Hypothalamus (tissue), 51 donors: ENCODE data around the gene ASCC3.
"Not testable (repeated sequence)": the region's sequence is repeated elsewhere in the genome, so short reads cannot be mapped to it uniquely, and the experiment has no call there.

Experiments
- DNase-seq, 51 donors: peaks; one replicate each; lab custom pipeline; 2025; lab: John Stamatoyannopoulos, UW

Gene ASCC3

GRCh38 chr6:100737720-100738119 is 143.4 kb downstream of the ASCC3 start:
- not testable (repeated sequence) for DNase-seq

- DNase-seq, result no peak
Observed at GRCh38 chr6:100731411-100731810, 149.7 kb downstream of the ASCC3 start.

- DNase-seq, result no peak
Observed at GRCh38 chr6:100730001-100730980, 150.8 kb downstream of the ASCC3 start.

- no peak for DNase-seq
Observed at GRCh38 chr6:100726666-100727065, 154.5 kb downstream of the ASCC3 start.

DNA sequence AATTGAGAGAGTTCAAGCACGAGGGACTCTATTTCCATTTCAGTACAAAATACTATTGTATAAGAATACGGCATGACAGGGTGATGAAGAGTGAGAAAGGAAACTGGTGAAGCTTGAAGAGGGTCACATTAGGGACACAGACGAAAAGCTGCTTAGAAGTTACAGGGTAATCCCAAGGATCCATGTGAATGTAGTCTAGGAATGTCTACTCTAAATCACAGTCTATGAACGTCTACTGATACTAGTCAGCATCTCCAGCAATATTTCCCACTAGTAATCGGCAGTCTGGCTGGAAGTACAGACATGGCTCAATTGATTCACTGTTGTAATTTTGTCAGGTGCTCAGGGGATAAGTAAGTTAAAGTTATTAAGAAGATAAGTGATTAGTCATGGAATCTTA is 156.4 kb downstream of the ASCC3 start:
- DNase-seq, result no peak

DNA sequence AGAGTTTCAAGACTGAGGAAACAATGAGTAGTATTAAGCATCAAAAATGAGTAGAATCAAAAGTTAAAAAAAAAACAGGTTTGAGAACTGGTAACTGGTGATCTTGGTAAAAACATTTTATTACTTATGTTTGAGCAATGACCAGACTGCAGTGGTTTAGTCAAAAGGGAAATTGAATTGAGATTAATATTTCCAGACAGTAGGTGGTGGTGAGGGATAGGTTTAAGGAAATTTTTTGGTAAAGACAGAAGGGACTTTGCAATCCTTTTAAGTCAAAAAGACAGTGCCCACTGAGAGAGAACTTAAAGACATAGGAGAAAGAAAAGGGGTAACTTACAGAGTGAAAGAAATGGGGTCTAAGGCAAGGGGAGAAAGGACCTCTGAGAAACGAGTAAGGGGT is 156.9 kb downstream of the ASCC3 start:
- DNase-seq, result no peak

- DNase-seq, result no peak
Observed at GRCh38 chr6:100721256-100721655, 159.9 kb downstream of the ASCC3 start.

DNA sequence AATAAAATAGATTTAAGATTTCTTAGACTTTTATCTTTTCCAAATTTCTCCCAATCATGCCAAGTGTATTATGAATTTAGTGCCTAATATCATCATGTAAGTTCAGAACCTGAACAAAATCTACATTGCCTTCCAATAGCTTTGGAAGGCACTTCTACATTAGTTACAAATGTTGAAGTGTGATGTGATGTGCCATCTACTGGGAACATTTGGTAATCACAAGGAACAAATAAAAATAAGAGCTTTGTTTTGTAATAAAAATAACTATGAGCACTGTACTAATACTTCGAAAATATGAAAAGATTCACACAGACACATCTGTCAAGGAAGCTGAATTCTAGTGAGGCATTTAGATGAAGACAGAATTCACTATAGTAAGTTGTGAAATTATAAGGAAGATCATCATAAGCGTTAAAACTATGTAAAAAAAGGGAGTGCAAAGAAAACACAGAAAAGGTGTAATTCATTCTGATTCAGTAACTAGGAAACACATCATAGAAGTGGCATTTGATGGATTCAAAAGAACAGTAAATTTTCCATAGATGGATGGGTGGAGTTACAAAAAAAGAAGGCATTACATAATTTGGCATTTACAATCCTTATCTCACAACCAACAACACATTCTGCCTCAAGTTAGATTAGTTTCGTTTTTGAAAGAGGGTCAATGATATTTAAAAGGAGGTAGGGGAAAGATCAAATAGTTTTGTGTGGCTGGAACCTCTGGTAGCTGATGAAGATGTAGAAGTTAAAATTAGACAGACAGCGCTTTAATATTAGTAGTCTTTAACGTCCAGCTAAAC is 161.0 kb downstream of the ASCC3 start:
- DNase-seq, result no peak

DNA sequence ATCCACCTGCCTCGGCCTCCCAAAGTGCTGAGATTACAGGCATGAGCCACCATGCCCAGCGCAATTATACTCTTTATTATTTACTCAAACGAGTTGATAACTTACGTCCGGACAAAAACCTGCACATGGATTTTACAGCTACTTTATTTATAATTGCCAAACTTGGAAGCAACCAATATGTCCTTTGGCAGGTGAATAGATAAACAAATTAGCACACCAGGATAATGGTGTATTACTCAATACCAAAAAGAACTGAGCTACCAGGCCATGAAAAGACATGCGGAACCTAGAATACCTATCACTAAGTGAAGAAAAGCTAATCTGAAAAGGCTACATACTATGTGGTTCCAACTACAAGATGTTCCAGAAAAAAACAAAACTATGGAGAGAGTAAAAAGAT is 168.1 kb downstream of the ASCC3 start:
- no peak for DNase-seq

- DNase-seq, result no peak
Observed at GRCh38 chr6:100706491-100706890, 174.6 kb downstream of the ASCC3 start.

DNA sequence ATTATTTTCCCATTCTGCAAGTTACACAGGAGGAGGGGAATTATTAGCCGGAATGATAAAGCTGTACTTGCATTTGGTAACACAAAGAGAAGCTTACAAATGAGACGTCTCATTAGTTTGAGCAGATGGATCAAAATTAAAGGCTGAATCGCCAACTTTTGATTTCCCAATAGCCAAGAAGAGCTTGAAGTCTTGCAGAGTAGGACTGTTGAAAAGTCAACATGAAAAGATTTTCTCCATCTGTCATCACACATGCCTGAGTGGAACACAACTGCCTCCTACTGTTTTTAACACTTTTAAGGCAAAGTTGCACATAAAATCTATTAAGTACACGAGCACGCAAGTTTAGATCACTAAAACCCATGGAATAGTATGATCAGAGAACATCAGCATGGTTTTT is 176.2 kb downstream of the ASCC3 start:
- DNase-seq, result no peak

DNA sequence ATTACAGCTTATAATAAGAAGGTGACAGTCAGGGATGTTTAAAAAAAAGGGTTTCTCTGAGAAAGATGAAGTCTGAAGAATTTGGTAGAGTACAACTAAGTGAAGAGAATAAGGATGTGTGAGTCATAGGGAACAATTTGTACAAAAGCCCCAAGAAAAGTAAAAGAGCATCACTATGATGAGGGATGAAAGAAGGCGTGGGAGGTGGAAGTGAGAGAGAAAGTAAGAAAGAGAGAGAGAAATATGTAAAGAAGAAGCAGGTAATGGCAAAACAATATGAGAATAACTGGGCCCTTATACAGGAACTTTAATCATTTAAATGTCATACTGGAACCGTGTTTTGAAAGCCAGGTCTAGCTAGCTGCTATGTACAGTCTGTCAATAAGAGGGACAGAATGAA is 179.4 kb downstream of the ASCC3 start:
- no peak for DNase-seq

GRCh38 chr6:100700009-100700408 is 181.1 kb downstream of the ASCC3 start:
- no peak for DNase-seq

DNA sequence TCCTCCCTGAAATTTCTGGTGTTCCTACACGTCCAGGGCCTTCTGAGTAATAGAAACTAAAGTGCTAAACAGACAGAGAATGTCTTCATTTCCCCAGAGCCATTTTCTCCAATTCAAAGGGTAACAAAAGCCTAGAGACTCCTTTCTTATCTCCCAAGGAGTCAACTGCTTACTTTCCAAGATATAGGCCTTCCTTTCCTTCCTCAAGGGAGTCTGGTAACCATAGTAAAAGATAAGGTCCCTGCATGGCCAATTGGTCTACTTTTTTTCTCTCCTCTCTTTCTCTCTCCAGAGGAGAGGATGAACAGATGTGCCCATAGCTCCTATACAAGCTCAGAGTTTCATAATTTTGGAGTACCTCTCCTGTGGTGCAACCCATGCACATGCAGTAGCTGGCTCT is 185.7 kb downstream of the ASCC3 start:
- DNase-seq, result no peak

DNA sequence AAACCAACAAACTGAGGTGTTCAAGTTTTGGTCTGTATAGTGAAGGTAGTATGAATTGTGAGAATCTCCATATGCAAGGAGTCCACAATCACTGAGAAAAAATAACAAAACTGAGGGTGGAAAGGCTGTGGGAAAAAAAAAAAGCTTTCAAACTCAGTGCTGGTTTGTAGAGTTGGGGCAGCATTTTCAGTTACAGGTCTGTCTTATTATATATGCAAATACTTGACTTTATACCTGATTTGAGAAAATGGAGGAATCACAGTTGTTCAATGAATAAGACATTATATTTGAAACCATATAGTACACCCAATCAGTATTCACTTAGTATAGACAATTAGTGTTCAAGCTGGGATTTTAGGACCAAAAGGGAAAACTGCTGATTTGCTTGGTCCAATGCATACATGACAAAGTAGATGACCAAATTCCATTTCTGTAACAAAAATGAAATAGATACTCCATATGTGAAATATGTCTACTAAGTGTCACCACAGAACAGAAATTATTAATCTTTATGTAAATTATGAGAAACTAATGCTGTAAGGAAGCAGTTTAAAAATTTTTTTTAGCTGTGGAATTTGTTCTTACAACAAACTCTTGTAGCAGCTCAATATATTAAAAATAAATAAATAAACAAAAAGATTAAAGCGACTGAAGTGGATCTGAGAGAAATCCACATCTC is 187.7 kb downstream of the ASCC3 start:
- DNase-seq, result no peak

GRCh38 chr6:100691972-100692371 is 189.2 kb downstream of the ASCC3 start:
- DNase-seq, result no peak

DNA sequence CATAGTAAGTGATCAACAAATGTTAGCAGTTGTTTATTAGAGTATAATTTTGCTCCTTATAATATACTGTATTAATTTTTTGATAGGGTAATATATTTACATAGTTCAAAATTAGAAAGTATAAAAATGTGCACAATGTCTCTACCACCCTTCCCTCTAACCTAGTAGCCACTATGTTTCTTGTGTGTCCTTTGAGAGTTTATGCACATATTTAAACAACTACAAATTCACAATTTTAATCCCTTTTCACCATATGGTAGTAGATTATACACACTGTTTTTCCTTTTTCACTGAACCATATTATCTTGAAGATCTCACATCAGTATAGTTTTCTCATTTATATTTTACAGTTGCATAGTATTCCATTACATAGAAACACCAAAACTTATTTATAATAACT is 194.9 kb downstream of the ASCC3 start:
- DNase-seq, result no peak

DNA sequence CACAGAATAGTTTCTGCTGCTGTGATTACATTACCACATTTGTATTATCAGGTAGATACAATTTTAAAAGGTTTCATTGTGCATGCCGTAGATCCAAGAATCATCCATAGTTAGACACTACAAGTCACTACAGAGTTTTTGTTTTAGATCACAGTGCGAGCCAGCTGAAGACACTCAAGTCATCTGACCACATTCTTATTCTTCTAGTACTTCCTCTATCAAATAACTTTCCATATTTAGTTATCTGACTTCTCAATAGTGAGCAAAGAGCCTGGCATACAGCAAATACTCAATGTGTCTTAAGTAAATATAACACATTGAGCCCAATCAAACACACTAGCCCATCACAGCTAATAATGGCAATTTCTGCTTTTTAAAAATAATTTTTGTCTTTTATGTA is 195.4 kb downstream of the ASCC3 start:
- no peak for DNase-seq

- no peak for DNase-seq
Observed at GRCh38 chr6:100680163-100680562, 201.0 kb downstream of the ASCC3 start.

DNA sequence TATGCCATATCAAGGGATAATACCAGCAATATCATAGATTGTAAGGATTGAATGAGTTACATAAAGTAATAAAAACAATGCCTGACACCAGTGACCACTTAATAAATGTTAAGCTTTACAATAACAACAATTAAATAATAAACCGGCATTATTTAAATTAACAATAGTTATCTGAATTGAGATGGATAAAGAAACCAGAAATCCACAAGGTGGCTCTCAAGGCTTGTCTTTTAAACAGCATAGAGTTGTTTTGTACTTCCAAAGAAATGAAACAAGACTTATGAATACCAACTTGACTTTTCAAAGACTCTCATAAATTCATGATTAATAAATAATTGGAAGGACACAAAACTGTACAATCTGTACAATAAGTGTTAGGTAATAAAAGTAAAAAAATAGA is 203.1 kb downstream of the ASCC3 start:
- DNase-seq, result no peak

- no peak for DNase-seq
Observed at GRCh38 chr6:100677240-100677639, 203.9 kb downstream of the ASCC3 start.
